IMR-90 (cell line): ENCODE results near the gene RRP1. TPM values are rescaled to one million over a fixed set of nuclear protein-coding genes. Genes with fewer than 3 reads are reported as not detected.
A peak's percentile ranks its signal among the peaks of the same experiment; 100 is the strongest.

ENCODE experiments used
- ATAC-seq: fragments of 200-7000 bp; cut with Tn5 transposase; 2 replicates; pipeline ENCODE4 v1.9.1; 2020; ENCODE audit warnings: low read depth, mild to moderate bottlenecking, moderate library complexity
- BruUV-seq: library from RNA; stranded (reverse); fragments of 400-500 nt; replicated peaks from 2 replicates; lab custom pipeline; 2021; lab: Mats Ljungman, UMichigan
- CTCF ChIA-PET: fragments of 300-600 bp; formaldehyde crosslinking; extraction: SDS; loops from one replicate; lab custom pipeline; 2021; ENCODE audit warnings: antibody characterized with exemption; lab: Yijun Ruan, JAX
- POLR2A ChIA-PET: fragments of 300-600 bp; sonication (Branson Sonifier 250); formaldehyde crosslinking; loops from one replicate; lab custom pipeline; 2022; ENCODE audit warnings: antibody characterized with exemption; ENCODE audit not compliant: unreplicated experiment; lab: Charles Lee
- DNase-seq: peaks from one replicate; pipeline ENCODE4 v3.0.0; 2013
- H2AFZ ChIP-seq: replicated peaks from 2 replicates; pipeline ENCODE3; 2013; ENCODE audit warnings: low read length, mild to moderate bottlenecking; ENCODE audit not compliant: poor library complexity
- H2AK5ac ChIP-seq: 2 replicates; pipeline ENCODE4 v1.6.1; 2013; ENCODE audit warnings: low read depth, low read length, inconsistent platforms
- H2AK9ac ChIP-seq: replicated peaks from 2 replicates; pipeline ENCODE3; 2013; ENCODE audit warnings: mild to moderate bottlenecking, low read depth, low read length, moderate library complexity; ENCODE audit not compliant: poor library complexity
- H2BK120ac ChIP-seq: 2 replicates; pipeline ENCODE4 v1.6.1; 2013; ENCODE audit warnings: low read depth, low read length, inconsistent platforms
- H2BK15ac ChIP-seq: 3 replicates; pipeline ENCODE4 v1.6.1; 2013; ENCODE audit warnings: low read depth, low read length, inconsistent platforms
- H2BK20ac ChIP-seq: 2 replicates; pipeline ENCODE4 v1.6.1; 2013; ENCODE audit warnings: low read depth, mild to moderate bottlenecking, inconsistent platforms, low read length, moderate library complexity
- H2BK5ac ChIP-seq: 2 replicates; pipeline ENCODE4 v1.6.1; 2013; ENCODE audit warnings: mild to moderate bottlenecking, low read depth, low read length, inconsistent platforms; ENCODE audit not compliant: poor library complexity, severe bottlenecking
- H3K14ac ChIP-seq: replicated peaks from 2 replicates; pipeline ENCODE4 v1.6.1; 2013; ENCODE audit warnings: low read depth, low read length, inconsistent platforms
- H3K18ac ChIP-seq: 2 replicates; pipeline ENCODE4 v1.6.1; 2013; ENCODE audit warnings: low read depth, low read length, control low read depth
- H3K23ac ChIP-seq: 2 replicates; pipeline ENCODE4 v1.6.1; 2013; ENCODE audit warnings: low read depth, low read length, inconsistent platforms
- H3K27ac ChIP-seq: 2 replicates; pipeline ENCODE4 v1.5.1; 2013; ENCODE audit warnings: mild to moderate bottlenecking, control low read depth, low read length; ENCODE audit not compliant: insufficient read depth
- H3K27me3 ChIP-seq: 2 replicates; pipeline ENCODE4 v1.6.1; 2013; ENCODE audit warnings: low read length; ENCODE audit not compliant: control insufficient read depth, insufficient read depth
- H3K36me3 ChIP-seq: 2 replicates; pipeline ENCODE4 v1.6.1; 2013; ENCODE audit warnings: low read length, mixed read lengths; ENCODE audit not compliant: control insufficient read depth, insufficient read depth
- H3K4ac ChIP-seq: 2 replicates; pipeline ENCODE4 v1.6.1; 2013; ENCODE audit warnings: low read depth, low read length, inconsistent platforms
- H3K4me1 ChIP-seq: 2 replicates; pipeline ENCODE4 v1.6.1; 2013; ENCODE audit warnings: low read length, mixed read lengths; ENCODE audit not compliant: control insufficient read depth, insufficient read depth
- H3K4me2 ChIP-seq: 2 replicates; pipeline ENCODE4 v1.6.1; 2013; ENCODE audit warnings: low read depth, mild to moderate bottlenecking, control low read depth, low read length, moderate library complexity
- H3K4me3 ChIP-seq: 2 replicates; pipeline ENCODE4 v1.5.1; 2013; ENCODE audit warnings: low read depth, mild to moderate bottlenecking, control low read depth, low read length, moderate library complexity; ENCODE audit not compliant: insufficient read depth
- H3K56ac ChIP-seq: 2 replicates; pipeline ENCODE4 v1.6.1; 2013; ENCODE audit warnings: low read length, inconsistent platforms; ENCODE audit not compliant: insufficient read depth; ENCODE audit errors: extremely low read depth
- H3K79me1 ChIP-seq, 2 experiments: 2 replicates each; pipeline ENCODE4 v1.6.1; 2013; ENCODE audit warnings: low read length in 2 of 2, inconsistent platforms in 1 of 2, low read depth in 1 of 2
- H3K9ac ChIP-seq: 2 replicates; pipeline ENCODE4 v1.6.1; 2013; ENCODE audit warnings: low read depth, low read length, control low read depth
- H3K9me1 ChIP-seq: 2 replicates; pipeline ENCODE4 v1.6.1; 2013; ENCODE audit warnings: low read length, inconsistent platforms; ENCODE audit not compliant: insufficient read depth
- H3K9me3 ChIP-seq: 2 replicates; pipeline ENCODE4 v1.6.1; 2013; ENCODE audit warnings: low read length; ENCODE audit not compliant: control insufficient read depth, insufficient read depth
- H4K20me1 ChIP-seq: 2 replicates; pipeline ENCODE4 v1.6.1; 2013; ENCODE audit warnings: low read length, inconsistent platforms; ENCODE audit not compliant: insufficient read depth
- H4K5ac ChIP-seq: 2 replicates; pipeline ENCODE4 v1.6.1; 2013; ENCODE audit warnings: mild to moderate bottlenecking, low read depth, low read length, control low read depth
- H4K8ac ChIP-seq, 2 experiments: 2 replicates each; pipeline ENCODE4 v1.6.1; 2013; ENCODE audit warnings: low read depth in 2 of 2, low read length in 2 of 2, control low read depth in 1 of 2, inconsistent platforms in 1 of 2
- H4K91ac ChIP-seq: 2 replicates; pipeline ENCODE4 v1.6.1; 2013; ENCODE audit warnings: low read depth, low read length, inconsistent platforms; ENCODE audit not compliant: insufficient read depth
- FOS ChIP-seq: fragments of 150-350 bp; IDR thresholded peaks from 2 replicates; pipeline ENCODE4 v1.6.1; 2016; ENCODE audit warnings: low read depth, low read length
- MAFK ChIP-seq: IDR thresholded peaks from 2 replicates; pipeline ENCODE4 v1.6.1; 2012; ENCODE audit warnings: low read depth, low read length, improper control_type of control experiment
- NFE2L2 ChIP-seq: fragments of 150-350 bp; IDR thresholded peaks from 2 replicates; pipeline ENCODE4 v1.6.1; 2016; ENCODE audit warnings: low read depth, mild to moderate bottlenecking, low read length
- USF2 ChIP-seq: fragments of 150-350 bp; IDR thresholded peaks from 2 replicates; pipeline ENCODE4 v1.6.1; 2017; ENCODE audit warnings: mild to moderate bottlenecking, antibody characterized with exemption, low read length, low read depth
- WGBS, 2 experiments: methylation state at CpG; one replicate each; pipeline versions ENCODE4 v1.1.5 to v1.1.7; 2013; ENCODE audit warnings: missing lambda C conversion rate in 2 of 2; ENCODE audit not compliant: insufficient read length in 1 of 2; ENCODE audit errors: extremely low coverage in 2 of 2; 5-methylcytosine and 5-hydroxymethylcytosine counted together
- dilution Hi-C: fragments of 300-500 bp; cut with HindIII; formaldehyde crosslinking; loops from one replicate; pipeline ENCODE4 v1.14.3; 2018; ENCODE audit warnings: low sequenced_read_pairs; ENCODE audit not compliant: unreplicated experiment
- in situ Hi-C: fragments of 300-500 bp; cut with MboI; formaldehyde crosslinking; loops from 3 replicates; pipeline ENCODE4 v1.14.3; 2019; ENCODE audit warnings: low sequenced_read_pairs, inconsistent platforms, mixed read lengths
- intact Hi-C: fragments of 100-400 bp; cut with micrococcal nuclease; formaldehyde crosslinking; loops from 2 replicates; pipeline ENCODE4 v1.10.0; 2022
- polyA plus RNA-seq, 3 experiments: library from polyadenylated mRNA; depleted of rRNA; stranded (reverse); fragments of >200 nt; gene quantifications; 2 replicates each; pipeline ENCODE4 v1.2.3, GENCODE V29; 2012; ENCODE audit warnings: low replicate concordance in 1 of 3
- total RNA-seq: library from RNA; depleted of rRNA; stranded (reverse); fragments of >200 nt; gene quantifications from 2 replicates; pipeline ENCODE4 v1.2.3, GENCODE V29; 2012

The RRP1 gene
- total and polyA plus RNA-seq, 2 of the 4 experiments (the other 2 are of a cell fraction): 20.2 to 23.3 TPM

GRCh38 chr21:43818685-43819084, 29.3 kb downstream of the RRP1 start:
- Histone ChIP-seq H3K4me2 (no peak overlapping the region), H3K27ac (no peak overlapping the region), H3K79me1 (no peaks in the 10 kb centered on the region), H2BK120ac (no peak overlapping the region), H3K4ac (no peak overlapping the region), H3K56ac (no peak overlapping the region), H4K91ac (no peak overlapping the region), H4K20me1 (no peaks in the 10 kb centered on the region), H4K8ac (no peak overlapping the region), H3K9ac (no peak overlapping the region), H3K27me3 (no peaks in the 10 kb centered on the region; the same call in 1 of the 2 replicates), H3K14ac (no peak overlapping the region), H2BK15ac (no peak overlapping the region), H3K36me3 (no peaks in the 10 kb centered on the region), H2BK20ac (no peak overlapping the region), H3K23ac (no peak overlapping the region), H2AK5ac (no peak overlapping the region), H3K4me3 (no peak overlapping the region), H3K18ac (no peak overlapping the region), H3K9me3 (peaks cover 10% of the 10 kb centered on the region), H4K5ac (no peak overlapping the region), H2AK9ac (no peak overlapping the region), H2BK5ac (no peak overlapping the region), H3K9me1 (no peaks in the 10 kb centered on the region), H3K4me1 (no peaks in the 10 kb centered on the region), H2AFZ (peak overlapping the region; percentile 29)
- no peak for ATAC-seq
- dilution Hi-C loops: no loop called here
- in situ Hi-C loops: no loop called here
- CTCF ChIA-PET: no interaction called here
- WGBS, 2 experiments: no CpG with 5 or more reads among the region's 3 CpGs
- POLR2A ChIA-PET: no interaction called here
- DNase-seq: no peak
- intact Hi-C loops: no loop called here
- no TSS peak for BruUV-seq
- no peak for TF ChIP-seq FOS
- TF ChIP-seq USF2: no peak
- TF ChIP-seq MAFK: no peak
- TF ChIP-seq NFE2L2: no peak
